ENCODE results near the gene CD84.
"Not testable (repeated sequence)": the region's sequence is repeated elsewhere in the genome, so short reads cannot be mapped to it uniquely, and the experiment has no call there.

Gene CD84, protein sequence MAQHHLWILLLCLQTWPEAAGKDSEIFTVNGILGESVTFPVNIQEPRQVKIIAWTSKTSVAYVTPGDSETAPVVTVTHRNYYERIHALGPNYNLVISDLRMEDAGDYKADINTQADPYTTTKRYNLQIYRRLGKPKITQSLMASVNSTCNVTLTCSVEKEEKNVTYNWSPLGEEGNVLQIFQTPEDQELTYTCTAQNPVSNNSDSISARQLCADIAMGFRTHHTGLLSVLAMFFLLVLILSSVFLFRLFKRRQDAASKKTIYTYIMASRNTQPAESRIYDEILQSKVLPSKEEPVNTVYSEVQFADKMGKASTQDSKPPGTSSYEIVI

GRCh38 chr1:160579216-160579701 lies at the start of gene CD84:
CD84 (minus strand) TSS chr1:160579496; CDS start chr1:160579437, 59 bp downstream.
- Histone ChIP-seq H3K27me3 (ENCODE audit: control insufficient read depth in 1 of 2, insufficient read depth in 2 of 2, low read length in 2 of 2) (no peaks in the 10 kb centered on the region), H3K9ac (ENCODE audit: low read length) (no peak within 1 kb of the TSS), H3K9me3 (ENCODE audit: low read length) (no peaks in the 10 kb centered on the region), H3K4me1 (ENCODE audit: insufficient read depth, low read length) (no peaks in the 10 kb centered on the region), H3K4me3 (ENCODE audit: low read depth in 1 of 2, low read length in 2 of 2) (no peak within 1 kb of the TSS), H3K36me3 (ENCODE audit: insufficient read depth, low read length) (no peaks in the 10 kb centered on the region), H3K27ac (ENCODE audit: low read depth, low read length) (no peak within 1 kb of the TSS)

DNA sequence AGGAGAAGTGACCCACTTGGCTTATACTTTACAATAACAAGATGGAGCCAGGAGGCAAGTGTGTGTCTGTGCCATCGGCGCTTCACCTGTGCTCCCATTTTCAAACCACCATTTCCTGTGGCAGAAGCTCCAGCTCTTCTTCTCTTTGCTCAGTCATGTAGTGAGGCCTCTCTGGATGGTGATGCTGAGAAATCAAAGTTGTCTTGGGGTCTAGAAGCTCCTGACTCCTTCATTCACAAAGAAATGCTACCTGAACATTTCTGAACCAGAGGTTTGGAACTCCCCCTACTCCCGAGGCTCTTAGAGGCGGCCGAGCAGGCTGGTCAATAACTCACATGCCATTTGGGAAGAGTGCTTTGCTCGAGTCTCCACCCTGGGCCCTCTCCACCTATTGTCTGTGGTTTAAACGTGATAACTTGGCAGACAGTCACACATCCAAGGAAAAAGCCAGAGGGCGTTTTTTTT lies 49.5 kb upstream of the CD84 start:
- H3K27ac ChIP-seq (ENCODE audit: low read depth, low read length), result no peak overlapping the region
- no peaks in the 10 kb centered on the region for H3K36me3 ChIP-seq (ENCODE audit: insufficient read depth, low read length)
- H3K9me3 ChIP-seq (ENCODE audit: low read length), result no peaks in the 10 kb centered on the region
- no peaks in the 10 kb centered on the region for H3K4me1 ChIP-seq (ENCODE audit: insufficient read depth, low read length)
- H3K9ac ChIP-seq (ENCODE audit: low read length), result no peak overlapping the region
- H3K4me3 ChIP-seq (ENCODE audit: low read depth in 1 of 2, low read length in 2 of 2), result no peak overlapping the region
- no peaks in the 10 kb centered on the region for H3K27me3 ChIP-seq (ENCODE audit: control insufficient read depth in 1 of 2, insufficient read depth in 2 of 2, low read length in 2 of 2)

DNA sequence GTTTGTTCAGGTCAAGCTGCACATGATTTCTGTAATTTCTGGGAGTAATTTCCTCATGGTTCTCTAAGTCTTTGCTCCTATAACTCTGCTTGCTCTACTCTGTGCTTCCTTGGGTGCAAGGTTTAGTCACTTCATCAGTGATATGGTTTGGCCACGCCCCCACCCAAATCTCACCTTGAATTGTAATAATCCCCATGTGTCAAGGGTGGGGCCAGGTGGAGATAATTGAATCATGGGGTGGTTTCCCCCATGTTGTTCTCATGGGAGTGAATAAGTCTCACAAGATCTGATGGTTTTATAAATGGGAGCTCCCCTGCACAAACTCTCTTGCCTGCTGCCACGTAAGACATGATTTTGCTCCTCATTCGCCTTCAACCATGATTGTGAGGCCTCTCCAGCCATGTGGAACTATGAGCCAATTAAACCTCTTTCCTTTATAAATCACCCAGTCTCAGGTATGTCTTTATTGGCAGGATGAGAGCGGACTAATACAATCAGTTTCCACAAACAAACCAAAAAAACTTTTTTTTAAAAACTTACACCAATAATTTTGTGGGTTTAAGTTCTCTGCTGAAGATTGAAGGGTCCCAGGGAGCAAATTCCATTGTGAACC lies 48.5 kb upstream of the CD84 start:
- H3K27me3 ChIP-seq (ENCODE audit: control insufficient read depth in 1 of 2, insufficient read depth in 2 of 2, low read length in 2 of 2); H3K4me3 ChIP-seq (ENCODE audit: low read depth in 1 of 2, low read length in 2 of 2); H3K9me3 ChIP-seq (ENCODE audit: low read length); H3K4me1 ChIP-seq (ENCODE audit: insufficient read depth, low read length); H3K36me3 ChIP-seq (ENCODE audit: insufficient read depth, low read length); H3K27ac ChIP-seq (ENCODE audit: low read depth, low read length); H3K9ac ChIP-seq (ENCODE audit: low read length): not testable (repeated sequence)

GRCh38 chr1:160626509-160627342 lies 47.4 kb upstream of the CD84 start:
- no peaks in the 10 kb centered on the region for H3K9me3 ChIP-seq (ENCODE audit: low read length)
- no peak overlapping the region for H3K9ac ChIP-seq (ENCODE audit: low read length)
- H3K36me3 ChIP-seq (ENCODE audit: insufficient read depth, low read length), result no peaks in the 10 kb centered on the region
- H3K4me1 ChIP-seq (ENCODE audit: insufficient read depth, low read length), result no peaks in the 10 kb centered on the region
- no peak overlapping the region for H3K27ac ChIP-seq (ENCODE audit: low read depth, low read length)
- H3K4me3 ChIP-seq (ENCODE audit: low read depth in 1 of 2, low read length in 2 of 2), result no peak overlapping the region
- H3K27me3 ChIP-seq (ENCODE audit: control insufficient read depth in 1 of 2, insufficient read depth in 2 of 2, low read length in 2 of 2), result no peaks in the 10 kb centered on the region

- no peaks in the 10 kb centered on the region for H3K9me3 ChIP-seq (ENCODE audit: low read length)
- no peak overlapping the region for H3K27ac ChIP-seq (ENCODE audit: low read depth, low read length)
- no peak overlapping the region for H3K4me3 ChIP-seq (ENCODE audit: low read depth in 1 of 2, low read length in 2 of 2)
- no peak overlapping the region for H3K9ac ChIP-seq (ENCODE audit: low read length)
- H3K4me1 ChIP-seq (ENCODE audit: insufficient read depth, low read length), result no peaks in the 10 kb centered on the region
- no peaks in the 10 kb centered on the region for H3K27me3 ChIP-seq (ENCODE audit: control insufficient read depth in 1 of 2, insufficient read depth in 2 of 2, low read length in 2 of 2)
- H3K36me3 ChIP-seq (ENCODE audit: insufficient read depth, low read length), result no peaks in the 10 kb centered on the region
These were observed 46.6 kb upstream of the CD84 start for GRCh38 chr1:160625725-160626498.

- H3K27me3 ChIP-seq (ENCODE audit: control insufficient read depth in 1 of 2, insufficient read depth in 2 of 2, low read length in 2 of 2), result no peaks in the 10 kb centered on the region
- no peak overlapping the region for H3K4me3 ChIP-seq (ENCODE audit: low read depth in 1 of 2, low read length in 2 of 2)
- no peak overlapping the region for H3K9ac ChIP-seq (ENCODE audit: low read length)
- H3K36me3 ChIP-seq (ENCODE audit: insufficient read depth, low read length), result no peaks in the 10 kb centered on the region
- H3K9me3 ChIP-seq (ENCODE audit: low read length), result no peaks in the 10 kb centered on the region
- H3K4me1 ChIP-seq (ENCODE audit: insufficient read depth, low read length), result no peaks in the 10 kb centered on the region
- no peak overlapping the region for H3K27ac ChIP-seq (ENCODE audit: low read depth, low read length)
These were observed 46.0 kb upstream of the CD84 start for GRCh38 chr1:160625321-160625720.

GRCh38 chr1:160624464-160624863 lies 45.2 kb upstream of the CD84 start:
- Histone ChIP-seq H3K9me3 (ENCODE audit: low read length) (no peaks in the 10 kb centered on the region), H3K4me3 (ENCODE audit: low read depth in 1 of 2, low read length in 2 of 2) (no peak overlapping the region), H3K27ac (ENCODE audit: low read depth, low read length) (no peak overlapping the region), H3K27me3 (ENCODE audit: control insufficient read depth in 1 of 2, insufficient read depth in 2 of 2, low read length in 2 of 2) (no peaks in the 10 kb centered on the region), H3K4me1 (ENCODE audit: insufficient read depth, low read length) (no peaks in the 10 kb centered on the region), H3K9ac (ENCODE audit: low read length) (no peak overlapping the region), H3K36me3 (ENCODE audit: insufficient read depth, low read length) (no peaks in the 10 kb centered on the region)

GRCh38 chr1:160623862-160624261 lies 44.6 kb upstream of the CD84 start:
- H3K4me1 ChIP-seq (ENCODE audit: insufficient read depth, low read length), result no peaks in the 10 kb centered on the region

GRCh38 chr1:160623227-160623633 lies 43.9 kb upstream of the CD84 start:
- Histone ChIP-seq H3K4me3 (ENCODE audit: low read depth in 1 of 2, low read length in 2 of 2) (no peak overlapping the region), H3K36me3 (ENCODE audit: insufficient read depth, low read length) (no peaks in the 10 kb centered on the region), H3K4me1 (ENCODE audit: insufficient read depth, low read length) (no peaks in the 10 kb centered on the region), H3K9ac (ENCODE audit: low read length) (no peak overlapping the region), H3K27me3 (ENCODE audit: control insufficient read depth in 1 of 2, insufficient read depth in 2 of 2, low read length in 2 of 2) (no peaks in the 10 kb centered on the region), H3K9me3 (ENCODE audit: low read length) (no peaks in the 10 kb centered on the region), H3K27ac (ENCODE audit: low read depth, low read length) (no peak overlapping the region)

More at GRCh38 chr1:160623862-160624261, 44.6 kb upstream of the CD84 start:
- Histone ChIP-seq H3K27ac (ENCODE audit: low read depth, low read length) (no peak overlapping the region), H3K27me3 (ENCODE audit: control insufficient read depth in 1 of 2, insufficient read depth in 2 of 2, low read length in 2 of 2) (no peaks in the 10 kb centered on the region), H3K36me3 (ENCODE audit: insufficient read depth, low read length) (no peaks in the 10 kb centered on the region), H3K9me3 (ENCODE audit: low read length) (no peaks in the 10 kb centered on the region), H3K4me3 (ENCODE audit: low read depth in 1 of 2, low read length in 2 of 2) (no peak overlapping the region), H3K9ac (ENCODE audit: low read length) (no peak overlapping the region)

- Histone ChIP-seq H3K27me3 (ENCODE audit: control insufficient read depth in 1 of 2, insufficient read depth in 2 of 2, low read length in 2 of 2) (no peaks in the 10 kb centered on the region), H3K27ac (ENCODE audit: low read depth, low read length) (no peak overlapping the region), H3K36me3 (ENCODE audit: insufficient read depth, low read length) (no peaks in the 10 kb centered on the region), H3K9ac (ENCODE audit: low read length) (no peak overlapping the region), H3K9me3 (ENCODE audit: low read length) (no peaks in the 10 kb centered on the region), H3K4me1 (ENCODE audit: insufficient read depth, low read length) (no peaks in the 10 kb centered on the region), H3K4me3 (ENCODE audit: low read depth in 1 of 2, low read length in 2 of 2) (no peak overlapping the region)
These were observed 43.4 kb upstream of the CD84 start for GRCh38 chr1:160622501-160623226.
